ENCODE results near the gene ASAP2. TPM values are rescaled to one million over a fixed set of nuclear protein-coding genes. Genes with fewer than 3 reads are reported as not detected.

The ASAP2 gene
- total and polyA plus RNA-seq, 9 of the 15 experiments (the other 6 are each of a cell fraction or from before 2014, with no cell fraction given), result 0.06 to 4.3 (median 3.1) TPM

GRCh38 chr2:9331704-9332103 is 125.1 kb downstream of the ASAP2 start (continued):
- TF ChIP-seq ZNF561 (CRISPR knock-in tag; conservative IDR thresholded peaks at IDR 0.05) (no peak), NKRF (IDR thresholded peaks at IDR 0.05; ENCODE audit: borderline replicate concordance) (no peak), NRF1 (conservative IDR thresholded peaks at IDR 0.05 in 1 of 2, IDR thresholded peaks at IDR 0.05 in 1 of 2) (no peak), ZNF311 (CRISPR knock-in tag; IDR thresholded peaks at IDR 0.05) (no peak), JUN (IDR thresholded peaks at IDR 0.05; ENCODE audit: borderline replicate concordance, low read depth, low read length) (no peak), JUN (CRISPR knock-in tag; IDR thresholded peaks at IDR 0.05; ENCODE audit: borderline replicate concordance) (no peak), IRF2 (CRISPR knock-in tag; IDR thresholded peaks at IDR 0.05) (no peak), NCOR1 (IDR thresholded peaks at IDR 0.05) (peak; percentile 66), CLOCK (CRISPR knock-in tag; IDR thresholded peaks at IDR 0.05; ENCODE audit: borderline replicate concordance) (no peak), ELF1 (tag; IDR thresholded peaks at IDR 0.05) (no peak), VEZF1 (CRISPR knock-in tag; IDR thresholded peaks at IDR 0.05) (peak; percentile 65), ZKSCAN1 (IDR thresholded peaks at IDR 0.05; ENCODE audit: low read depth, low read length) (no peak), NFIC (IDR thresholded peaks at IDR 0.05) (peak; percentile 43; the same call in 1 of the 2 replicates), ZNF398 (CRISPR knock-in tag; IDR thresholded peaks at IDR 0.05) (no peak), ZNF232 (CRISPR knock-in tag; IDR thresholded peaks at IDR 0.05) (no peak), RNF219 (CRISPR knock-in tag; IDR thresholded peaks at IDR 0.05) (no peak), PRMT5 (CRISPR knock-in tag; IDR thresholded peaks at IDR 0.05) (no peak), SRSF1 (IDR thresholded peaks at IDR 0.05; ENCODE audit: low read depth, low read length) (no peak)
